ENCODE data around the gene SPATS2.

Gene SPATS2

GRCh38 chr12:49358483-49359141 is 8.7 kb upstream of the SPATS2 start:
- no peak overlapping the region for H3K4me3 ChIP-seq (ENCODE audit: low read depth, low read length)
- peak; percentile 69; the same call in 1 of the 2 replicates for TF ChIP-seq CTCF (IDR thresholded peaks at IDR 0.05; ENCODE audit: borderline replicate concordance, insufficient read depth, low read depth, low read length)

GRCh38 chr12:49359671-49360070 is 7.6 kb upstream of the SPATS2 start:
- TF ChIP-seq CTCF (IDR thresholded peaks at IDR 0.05; ENCODE audit: borderline replicate concordance, insufficient read depth, low read depth, low read length), result no peak
- no peak overlapping the region for H3K4me3 ChIP-seq (ENCODE audit: low read depth, low read length)

- no peak for TF ChIP-seq CTCF (IDR thresholded peaks at IDR 0.05; ENCODE audit: borderline replicate concordance, insufficient read depth, low read depth, low read length)
- no peak overlapping the region for H3K4me3 ChIP-seq (ENCODE audit: low read depth, low read length)
Observed at GRCh38 chr12:49362077-49362476, 5.2 kb upstream of the SPATS2 start.

GRCh38 chr12:49364989-49365388 is 2.3 kb upstream of the SPATS2 start:
- no peak for TF ChIP-seq CTCF (IDR thresholded peaks at IDR 0.05; ENCODE audit: borderline replicate concordance, insufficient read depth, low read depth, low read length)
- H3K4me3 ChIP-seq (ENCODE audit: low read depth, low read length), result no peak overlapping the region

GRCh38 chr12:49365542-49365941 is 1.7 kb upstream of the SPATS2 start:
- no peak overlapping the region for H3K4me3 ChIP-seq (ENCODE audit: low read depth, low read length)

GRCh38 chr12:49366096-49366651 is 1.1 kb upstream of the SPATS2 start:
- H3K4me3 ChIP-seq (ENCODE audit: low read depth, low read length), result peak overlapping the region; percentile 90
- TF ChIP-seq CTCF (IDR thresholded peaks at IDR 0.05; ENCODE audit: borderline replicate concordance, insufficient read depth, low read depth, low read length), result no peak

More at GRCh38 chr12:49365542-49365941, 1.7 kb upstream of the SPATS2 start:
- no peak for TF ChIP-seq CTCF (IDR thresholded peaks at IDR 0.05; ENCODE audit: borderline replicate concordance, insufficient read depth, low read depth, low read length)

Data from GM12875 (cell line).